Inferior parietal cortex (tissue), 1 donor: ENCODE data around the gene TBX3.

Experiments
- DNase-seq: peaks from one replicate; pipeline ENCODE4 v3.0.0-alpha.2; 2016; ENCODE audit errors: extremely low spot score

TBX3 gene

DNA sequence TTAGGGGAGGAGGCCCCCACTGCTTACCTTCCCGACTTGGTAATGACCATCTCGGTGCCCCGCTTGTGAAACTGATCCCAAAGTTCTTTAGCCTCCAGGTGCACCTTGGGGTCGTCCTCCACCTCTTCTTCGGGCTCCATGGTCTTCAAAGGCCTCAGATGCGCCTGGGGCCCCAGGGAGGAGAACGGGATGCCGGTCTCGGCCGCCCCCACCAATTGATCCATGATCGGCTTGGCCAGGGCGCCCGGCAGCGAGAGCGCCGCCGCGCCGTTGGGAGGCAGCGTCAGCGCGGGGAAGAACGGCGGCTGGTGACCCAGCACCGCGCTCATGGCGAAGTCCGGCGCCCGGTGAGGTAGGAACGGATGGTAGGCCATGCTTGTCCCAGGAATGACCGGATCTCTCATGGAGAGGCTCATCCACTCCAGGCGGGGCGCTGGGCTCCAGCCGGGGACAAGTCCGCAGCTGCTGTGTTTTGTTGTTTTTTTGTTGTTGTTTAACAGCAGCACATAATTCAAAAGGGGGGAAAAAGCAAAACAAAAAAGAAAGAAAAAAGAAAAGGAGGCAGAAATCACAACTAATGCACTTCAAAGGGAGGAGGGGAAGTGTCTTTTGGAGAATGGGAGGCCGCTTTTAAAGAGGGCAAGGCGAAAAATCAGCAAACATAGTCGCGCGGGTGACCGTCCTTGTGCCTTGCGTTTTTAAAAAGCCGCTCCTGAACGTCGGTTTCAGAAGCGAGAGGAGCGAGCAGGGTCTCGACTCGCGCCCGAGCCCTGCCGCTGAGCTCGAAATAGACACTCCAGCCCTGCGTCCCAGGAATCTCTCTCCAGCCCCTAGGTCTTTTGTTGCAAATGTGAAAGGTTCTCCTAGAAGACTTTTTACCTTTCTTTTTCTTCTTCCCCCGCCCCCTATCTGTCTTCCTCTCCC is 928 bp downstream of the TBX3 start:
- no peak for DNase-seq

DNA sequence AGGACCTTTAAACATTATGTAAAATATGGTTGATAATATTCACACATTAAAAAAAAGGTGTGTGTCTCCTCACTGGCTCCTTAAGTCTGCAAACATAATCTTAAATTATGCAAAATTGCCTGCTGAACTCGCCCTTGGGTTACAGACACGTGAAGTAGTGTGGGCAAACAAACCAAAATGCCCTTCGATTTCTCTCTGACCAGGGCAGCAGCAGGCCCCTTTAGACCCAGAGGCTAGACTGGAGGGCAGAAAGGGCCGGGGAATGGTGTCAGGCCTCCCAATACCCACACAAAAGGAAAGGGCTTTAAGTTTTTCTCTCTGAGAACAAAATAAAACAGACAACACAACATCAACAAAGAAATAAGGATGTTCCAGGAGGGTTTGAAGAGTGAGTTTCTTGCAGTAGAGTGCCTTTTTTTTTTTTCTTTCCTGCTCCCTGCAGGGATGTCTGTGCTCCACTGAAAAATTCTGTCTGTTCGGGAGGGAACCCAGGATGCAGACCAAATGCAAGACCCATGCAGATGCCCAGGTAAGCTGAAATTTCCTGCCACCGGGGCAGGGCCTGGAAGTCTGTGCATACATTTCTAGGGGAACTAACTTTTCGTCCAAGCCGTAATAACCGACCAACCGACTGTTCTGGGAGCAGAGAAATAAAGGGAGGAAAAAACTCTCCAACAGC is 1.7 kb downstream of the TBX3 start:
- DNase-seq, result no peak

DNA sequence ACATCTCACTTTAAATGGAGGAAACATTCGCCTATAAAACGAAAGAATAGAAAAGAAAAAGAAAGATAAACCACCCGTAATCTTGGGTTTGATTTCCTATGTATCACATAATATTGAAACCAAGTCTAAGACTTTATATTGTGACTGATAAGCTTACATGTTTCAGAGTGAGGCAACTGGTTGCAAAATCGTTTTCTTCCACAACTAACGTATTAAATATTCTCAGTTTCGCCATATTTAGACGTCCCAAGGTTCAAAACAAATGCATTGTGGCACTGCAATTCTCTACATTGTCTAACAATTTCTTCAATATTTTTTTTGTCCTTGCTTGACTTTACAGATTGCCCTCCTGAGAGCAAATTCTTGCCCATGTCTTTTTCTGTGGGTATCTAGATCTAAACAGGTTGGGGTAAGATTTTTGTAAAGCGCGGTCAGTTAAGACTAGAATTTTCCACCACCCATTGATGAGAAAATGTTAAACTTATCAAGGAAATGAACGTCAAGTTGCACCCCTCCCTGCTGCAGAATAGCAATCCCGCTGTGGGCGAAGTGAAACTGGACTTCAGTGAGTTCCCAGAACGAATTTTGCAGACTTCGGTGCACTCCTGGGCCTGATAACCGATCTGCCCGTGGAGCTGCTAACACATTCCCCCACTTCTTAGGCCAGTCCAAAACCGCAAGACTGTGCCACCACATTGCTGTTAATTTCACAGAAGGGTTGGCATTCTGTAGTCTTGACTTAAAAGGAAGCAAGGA is 2.7 kb downstream of the TBX3 start:
- no peak for DNase-seq

DNA sequence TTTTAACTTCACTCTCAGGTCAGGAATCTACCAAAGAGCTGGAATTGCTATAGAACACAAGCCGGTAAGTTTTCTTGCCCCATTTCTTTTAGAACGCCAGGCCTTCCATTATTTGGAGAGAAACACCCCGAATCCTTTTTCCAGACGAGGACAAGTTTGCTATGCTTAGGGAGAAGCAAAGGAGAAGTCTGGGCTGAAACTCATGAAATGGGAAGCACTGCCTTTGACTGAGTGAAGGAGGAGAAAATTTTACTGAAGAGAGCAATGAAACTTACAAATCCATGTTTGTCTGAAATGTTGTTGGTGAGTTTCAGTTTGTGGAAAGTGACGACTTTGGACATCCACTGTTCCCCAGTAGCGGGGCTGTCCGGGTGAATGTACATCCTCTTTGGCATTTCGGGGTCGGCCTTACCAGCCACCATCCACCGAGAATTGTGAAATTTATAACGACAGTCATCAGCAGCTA is 3.3 kb downstream of the TBX3 start:
- no peak for DNase-seq

DNA sequence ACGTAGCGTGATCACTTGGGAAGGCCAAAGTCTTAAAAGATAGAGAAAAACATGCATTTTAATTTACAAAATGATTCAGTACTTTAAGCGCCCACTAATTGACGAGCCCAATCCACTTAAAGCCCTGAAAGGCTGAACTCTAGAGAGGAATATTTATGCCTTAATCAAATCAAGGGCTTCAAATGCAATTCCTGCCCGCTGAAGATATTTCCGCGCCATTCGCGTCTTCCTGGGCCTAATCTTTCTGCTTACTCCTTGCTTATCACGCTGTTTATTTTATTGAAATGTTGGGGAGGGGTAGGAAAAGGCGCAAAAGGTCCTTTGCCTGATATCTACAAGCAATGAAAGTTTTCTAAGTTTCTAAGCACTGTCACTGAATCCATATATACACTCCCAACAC is 4.0 kb downstream of the TBX3 start:
- no peak for DNase-seq

DNA sequence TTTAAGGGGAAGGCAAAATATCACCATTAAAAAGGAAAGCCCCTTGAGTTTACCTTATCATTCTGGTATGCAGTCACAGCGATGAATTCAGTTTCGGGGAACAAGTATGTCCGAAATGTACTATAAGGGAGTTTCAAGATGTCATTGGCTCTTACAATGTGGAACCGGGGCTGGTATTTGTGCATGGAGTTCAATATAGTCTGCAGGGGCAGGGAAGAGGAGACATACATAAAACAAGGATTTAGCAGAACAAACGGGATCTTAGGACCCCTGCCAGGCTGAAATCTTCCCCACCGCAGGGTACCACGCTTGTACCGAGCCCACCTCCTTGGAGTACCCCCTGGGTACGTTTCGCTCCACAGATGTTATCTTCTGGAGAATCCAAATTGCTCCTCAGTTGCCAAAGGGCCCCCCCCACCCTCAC is 4.5 kb downstream of the TBX3 start:
- DNase-seq, result no peak

DNA sequence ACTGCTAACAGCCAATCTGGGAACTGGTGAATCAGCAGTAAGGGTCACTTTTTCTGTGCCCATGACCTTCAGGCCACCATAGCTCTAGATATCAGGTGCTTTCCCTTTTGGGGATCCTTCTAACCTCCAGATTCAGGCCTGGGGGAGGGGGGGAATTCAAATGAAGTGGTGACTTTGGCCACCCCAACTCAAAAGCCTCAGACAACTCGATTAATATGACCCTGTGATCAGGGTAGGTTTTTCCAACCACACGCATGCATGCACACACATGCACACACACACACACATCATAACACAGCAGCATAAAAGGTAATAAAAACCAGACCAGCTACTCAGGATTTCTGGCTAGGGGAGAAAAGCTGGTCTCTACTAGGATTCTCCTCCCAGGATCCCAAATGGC is 5.3 kb downstream of the TBX3 start:
- DNase-seq, result no peak

DNA sequence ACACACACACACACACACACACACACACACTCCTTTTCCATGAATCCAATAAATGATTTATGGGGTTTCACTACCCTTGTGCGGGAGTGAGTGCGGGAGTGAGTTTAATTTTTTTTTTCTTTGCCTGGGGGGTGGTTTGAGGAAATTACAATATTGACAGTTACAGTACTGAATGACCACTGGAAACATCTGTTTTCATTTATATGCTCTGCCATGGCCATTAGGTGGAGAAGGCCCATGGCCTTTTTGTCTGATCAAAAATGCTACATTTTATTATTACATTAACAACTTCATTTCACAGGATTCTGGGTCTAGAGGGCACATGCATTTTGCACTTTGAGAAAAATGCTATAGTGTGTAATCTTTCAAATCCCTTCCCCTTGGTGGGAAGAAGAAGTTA is 5.9 kb downstream of the TBX3 start:
- DNase-seq, result no peak

DNA sequence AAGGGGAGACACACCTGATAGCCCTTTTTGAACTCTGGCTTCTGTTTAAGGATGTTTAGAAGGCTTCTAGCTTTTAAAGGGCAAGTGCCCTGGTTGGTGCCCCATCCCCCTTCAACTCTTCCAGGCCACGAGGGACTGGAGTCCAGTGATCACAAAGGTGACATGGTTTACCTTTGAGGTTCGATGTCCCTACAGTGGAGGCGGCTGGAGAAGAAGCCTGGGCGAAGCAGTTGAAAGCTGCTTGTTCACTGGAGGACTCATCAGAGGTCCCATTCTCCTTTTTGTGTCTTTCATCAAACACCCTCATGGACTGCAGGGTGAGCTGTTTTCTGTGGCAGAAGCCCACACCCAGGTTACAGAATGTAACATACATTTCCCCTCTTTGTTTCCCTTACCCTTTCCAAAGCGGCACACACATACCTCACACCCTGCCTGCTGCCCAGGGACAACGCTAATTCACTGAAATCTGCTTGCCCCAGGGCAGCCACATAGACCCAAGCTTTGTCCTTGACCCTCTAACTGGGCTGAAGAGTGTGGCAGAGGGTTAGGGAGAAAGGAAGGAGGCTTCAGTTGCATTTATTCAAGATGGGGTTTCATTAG is 7.7 kb downstream of the TBX3 start:
- no peak for DNase-seq

DNA sequence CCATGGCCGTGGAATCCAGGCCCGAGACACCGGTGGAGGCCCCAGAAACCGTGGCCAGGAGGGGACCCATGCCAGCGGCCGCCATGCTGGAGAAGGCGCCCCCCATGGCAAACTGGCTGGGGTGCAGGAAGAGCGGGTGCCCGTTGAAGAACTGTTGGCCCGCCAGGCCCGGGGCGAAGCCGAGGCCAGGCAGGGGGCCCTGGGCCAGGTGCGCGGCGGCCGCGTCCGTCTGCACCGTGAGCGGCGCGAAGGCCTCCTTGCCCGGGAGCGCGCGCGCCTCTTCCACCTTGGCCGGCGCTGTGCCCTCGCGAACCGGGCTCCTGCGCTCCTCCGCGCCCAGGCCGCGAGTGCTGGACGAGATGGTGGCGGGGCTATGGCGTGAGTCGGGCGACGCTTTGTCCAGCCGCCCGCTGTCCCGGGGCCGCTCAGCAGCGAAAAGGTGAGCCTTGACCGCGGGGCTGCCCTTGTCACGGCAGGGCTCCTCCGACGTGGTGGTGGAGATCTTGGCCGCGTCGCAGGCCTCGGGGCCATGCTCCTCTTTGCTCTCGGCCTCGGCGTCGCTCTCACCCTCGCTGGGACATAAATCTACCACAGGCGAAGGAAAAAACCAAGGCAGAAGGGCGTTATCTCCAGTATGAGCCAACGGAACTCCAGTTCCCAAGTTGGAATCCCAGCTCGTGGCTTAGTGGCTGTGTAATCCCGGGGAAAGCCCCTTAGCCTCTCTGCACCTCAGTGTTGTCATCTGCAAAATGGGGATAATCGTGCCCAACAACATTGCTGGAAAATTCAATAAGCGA is 9.5 kb downstream of the TBX3 start:
- DNase-seq, result no peak

DNA sequence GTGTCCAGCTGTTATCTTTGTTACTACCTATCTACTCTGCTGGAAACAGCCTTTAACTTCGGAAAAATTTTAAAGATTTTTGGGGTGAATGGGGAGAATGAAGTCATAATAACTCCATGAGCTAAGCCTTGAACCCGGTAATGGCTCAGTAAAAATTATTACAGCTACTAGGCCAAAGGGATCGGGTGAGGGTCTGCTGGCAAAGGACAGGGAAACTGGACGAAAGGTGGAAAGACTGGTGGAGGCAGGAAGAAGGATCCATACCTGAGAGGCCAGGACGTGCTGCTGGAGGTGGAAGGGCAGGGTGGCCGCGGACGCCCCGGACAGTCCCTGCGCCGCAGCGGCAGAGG is 10.1 kb downstream of the TBX3 start:
- DNase-seq, result no peak

DNA sequence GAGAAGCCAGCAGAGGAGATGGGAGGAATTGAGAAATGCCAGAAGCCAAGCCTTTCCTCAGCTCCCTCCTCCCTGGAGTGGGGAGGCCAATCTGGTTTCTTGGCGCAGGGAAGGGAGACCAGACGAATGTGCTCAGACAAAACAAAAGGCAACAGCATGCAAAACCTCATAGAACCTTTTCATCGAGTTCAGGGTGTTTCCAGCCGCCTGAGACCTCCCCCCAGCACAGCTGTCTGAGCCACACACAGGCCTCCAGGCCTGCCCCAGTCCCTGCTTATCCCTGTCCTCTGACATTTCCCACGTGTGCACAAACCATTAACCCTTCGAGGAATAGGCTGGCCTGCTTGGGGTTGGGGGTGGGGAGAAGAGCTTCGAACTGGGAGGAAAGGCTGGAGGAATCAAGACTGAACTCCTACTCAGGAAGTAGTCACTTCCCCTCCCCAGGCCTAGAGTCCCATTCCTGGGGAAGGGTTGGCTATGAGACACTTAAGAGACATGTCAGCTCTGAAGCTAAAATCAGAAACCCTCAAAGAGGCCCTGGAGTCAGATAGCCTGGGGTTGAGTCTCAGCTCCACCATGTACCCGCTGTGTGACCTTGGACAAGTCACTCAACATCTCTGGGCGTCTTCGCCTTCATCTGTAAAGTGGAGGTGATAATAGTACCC is 10.7 kb downstream of the TBX3 start:
- DNase-seq, result no peak

DNA sequence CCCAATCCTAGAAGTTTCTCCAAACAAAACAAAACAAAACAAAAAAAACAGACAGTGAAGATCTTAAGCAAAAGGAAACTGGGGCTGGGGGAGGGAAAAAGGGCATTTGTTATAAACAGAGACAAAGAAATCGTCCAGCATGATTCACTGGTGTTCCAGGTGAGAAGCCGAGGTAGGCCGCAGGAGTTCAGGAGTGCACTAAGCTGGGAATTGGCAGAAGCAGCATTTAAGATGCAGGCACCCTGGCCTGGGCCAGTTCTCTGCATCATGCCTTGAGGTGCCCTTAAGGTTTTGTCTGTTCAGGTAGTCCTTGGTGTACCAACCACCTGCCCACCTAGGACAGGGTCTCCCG is 11.2 kb downstream of the TBX3 start:
- no peak for DNase-seq

DNA sequence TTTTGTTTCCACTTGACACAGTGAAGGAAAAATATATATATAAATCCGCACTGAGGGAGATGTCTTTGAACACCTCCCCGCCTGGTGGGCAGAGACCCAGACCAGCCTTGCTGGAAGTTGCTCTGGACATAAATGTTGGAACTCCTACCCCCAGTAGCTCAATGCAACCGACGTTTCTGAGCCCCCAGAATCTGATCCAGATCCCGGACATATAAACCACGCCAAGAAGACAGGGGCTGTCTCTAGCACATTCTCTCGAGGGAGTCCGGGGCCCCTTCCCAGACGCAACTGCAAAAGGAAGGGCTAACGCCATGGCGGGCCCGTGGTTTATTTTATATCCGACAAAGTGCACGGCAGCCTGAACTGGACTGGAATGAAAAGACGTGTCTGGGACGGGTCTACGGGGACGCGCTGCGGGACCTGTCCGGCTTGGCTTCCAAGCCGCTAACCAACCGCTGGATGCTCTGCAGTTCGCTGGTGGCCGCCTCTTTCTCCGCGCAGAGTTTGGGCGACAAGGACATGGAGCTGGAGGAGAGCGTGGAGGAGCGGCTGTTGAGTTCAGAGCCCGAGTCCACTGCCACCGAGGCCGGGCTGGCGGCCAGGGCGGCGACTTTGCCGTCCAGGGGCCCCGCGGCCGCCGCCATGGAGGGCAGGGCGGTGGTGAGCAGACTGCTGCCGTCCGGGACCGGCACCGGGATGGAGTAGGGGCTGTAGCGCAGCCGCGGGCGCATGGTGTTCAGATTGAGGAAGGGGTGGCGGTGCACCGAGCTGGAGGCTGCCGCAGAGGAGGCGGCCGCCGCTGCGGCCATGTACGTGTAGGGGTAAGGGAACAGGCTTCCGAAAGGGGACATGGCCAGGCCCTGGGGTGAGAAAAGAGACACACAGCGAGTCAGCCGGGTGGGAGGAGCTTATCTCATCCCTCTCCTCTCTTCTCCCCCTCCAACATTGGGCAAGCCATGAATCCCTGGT is 12.2 kb downstream of the TBX3 start:
- DNase-seq, result no peak

DNA sequence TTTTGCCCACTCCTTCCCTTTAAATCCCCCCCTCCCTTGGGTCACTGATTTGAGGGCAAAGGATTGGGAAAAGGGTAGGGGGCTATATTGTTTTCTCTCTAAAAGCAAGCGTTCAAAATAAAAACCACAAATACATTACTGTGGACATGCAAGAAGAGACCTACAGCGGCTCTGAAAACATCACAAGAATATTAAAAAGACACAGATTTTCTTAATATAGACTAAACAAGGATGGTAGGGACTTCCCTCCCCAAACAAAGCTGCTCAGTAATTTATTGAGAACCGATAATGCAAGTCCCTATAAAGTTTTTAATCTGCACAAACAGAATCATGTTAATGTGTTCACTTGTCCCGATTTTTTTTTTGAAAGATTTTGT is 12.9 kb downstream of the TBX3 start:
- DNase-seq, result no peak

DNA sequence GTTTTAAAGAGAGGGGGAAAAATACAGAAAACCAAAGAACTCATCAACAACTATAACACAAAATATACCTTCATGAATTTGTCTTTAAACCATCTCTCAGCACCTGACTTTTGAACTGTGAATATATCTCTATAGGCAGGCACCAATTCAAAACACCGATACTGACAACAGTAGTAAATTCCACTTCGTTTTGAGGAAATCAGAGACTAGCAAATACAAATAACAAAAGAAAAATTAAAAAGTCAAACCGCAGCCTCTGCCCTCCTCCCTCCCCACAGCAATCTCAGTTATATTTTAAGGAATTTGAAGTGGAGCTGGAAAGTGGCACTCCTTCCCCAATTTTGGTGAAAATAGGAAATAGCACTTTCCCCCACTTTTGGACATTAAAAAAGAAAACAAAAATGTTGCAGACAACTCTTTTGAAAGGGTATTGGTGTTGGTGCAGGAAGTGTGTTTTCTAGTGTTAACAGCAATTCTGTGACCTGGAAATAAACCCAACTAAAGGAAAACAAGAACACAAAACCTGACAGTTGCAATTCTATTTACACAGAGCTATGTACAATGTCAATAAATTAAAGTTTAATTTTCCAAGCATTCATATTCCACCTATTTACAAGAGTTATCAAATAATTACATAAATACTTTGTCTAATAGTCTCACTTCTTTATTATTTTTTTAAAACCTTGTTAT is 13.5 kb downstream of the TBX3 start:
- DNase-seq, result no peak

DNA sequence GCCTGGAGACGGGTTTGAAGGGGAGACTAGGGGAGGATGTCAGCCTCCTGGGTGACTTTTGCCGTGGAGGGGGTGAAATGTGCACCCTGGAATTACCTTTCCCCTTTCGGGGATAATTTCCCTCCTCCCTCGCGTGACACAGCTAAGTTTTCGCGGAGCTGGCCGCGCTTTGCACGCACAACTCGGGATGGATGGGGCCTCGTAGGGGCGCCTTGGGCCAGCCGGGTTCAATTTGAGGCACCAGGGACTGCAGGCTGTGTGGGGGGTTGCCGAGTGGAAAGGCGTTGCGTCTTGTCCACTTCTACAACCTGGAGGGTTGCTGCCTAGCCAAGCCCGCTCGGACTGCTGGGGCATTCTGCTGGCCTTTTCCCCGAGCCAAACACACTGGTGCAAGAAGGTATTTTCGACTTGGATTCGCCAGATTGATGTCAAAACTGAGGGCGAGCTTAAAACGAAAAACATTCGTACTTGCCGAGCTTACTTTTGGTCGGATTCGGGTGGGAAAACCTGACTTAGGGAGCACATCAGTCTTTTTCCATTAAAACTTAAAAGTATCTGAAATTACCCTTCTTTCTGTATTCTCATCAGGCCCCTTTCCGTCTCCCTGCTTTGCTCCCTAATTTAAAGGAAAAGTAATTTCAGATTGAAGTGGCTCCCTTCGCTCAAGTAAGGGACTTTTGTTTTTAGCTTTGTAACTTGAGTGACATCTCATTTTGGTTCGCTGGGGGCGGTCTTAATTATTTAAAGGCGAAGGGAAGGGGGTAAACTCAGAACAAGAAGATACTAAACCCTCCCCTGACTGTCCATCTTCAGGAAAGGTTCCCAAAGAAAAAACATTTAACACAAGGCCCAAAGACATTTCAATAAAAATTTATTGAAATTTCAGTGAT is 14.3 kb downstream of the TBX3 start:
- no peak for DNase-seq

DNA sequence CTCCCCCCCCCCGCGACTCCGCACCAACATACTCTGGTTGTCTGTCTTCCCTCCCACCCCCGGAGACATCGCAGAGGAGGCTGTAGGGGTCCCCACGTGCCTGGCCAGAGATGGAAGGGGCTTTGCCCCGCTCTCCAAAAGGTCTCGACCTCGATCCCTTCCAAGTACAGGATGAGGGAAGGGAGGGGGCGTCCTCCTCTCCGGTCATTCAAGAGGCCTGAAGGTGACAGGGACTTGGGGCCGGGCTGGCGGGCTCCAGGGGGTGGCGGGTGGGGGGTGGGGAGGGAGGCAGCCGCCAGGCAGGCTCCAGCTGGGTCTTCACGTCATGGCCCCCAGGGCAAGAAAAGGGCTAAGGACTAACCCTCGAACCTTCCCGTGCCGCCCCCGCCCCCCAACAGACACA is 15.1 kb downstream of the TBX3 start:
- DNase-seq, result no peak
